LNCaP clone FGC (cell line): ENCODE results near the gene LOXL3.

Experiments used
- DNase-seq: peaks from one replicate; pipeline ENCODE4 v3.0.0-alpha.2; 2011; ENCODE audit warnings: low read depth
- H3K4me3 ChIP-seq: 2 replicates; pipeline ENCODE4 v1.5.1; 2011; ENCODE audit warnings: mild to moderate bottlenecking, low read depth, low read length, control low read depth
- CTCF ChIP-seq: IDR thresholded peaks from 2 replicates; pipeline ENCODE4 v1.5.1; 2012; ENCODE audit warnings: mild to moderate bottlenecking; ENCODE audit not compliant: control insufficient read depth, insufficient read depth; ENCODE audit errors: extremely low read depth

Gene LOXL3

GRCh38 chr2:74572178-74572925, 18.6 kb upstream of the LOXL3 start:
- no peak for TF ChIP-seq CTCF
- H3K4me3 ChIP-seq = no peak overlapping the region
- no peak for DNase-seq

GRCh38 chr2:74571058-74571457, 17.3 kb upstream of the LOXL3 start:
- H3K4me3 ChIP-seq = no peak overlapping the region
- DNase-seq = no peak
- no peak for TF ChIP-seq CTCF

DNA sequence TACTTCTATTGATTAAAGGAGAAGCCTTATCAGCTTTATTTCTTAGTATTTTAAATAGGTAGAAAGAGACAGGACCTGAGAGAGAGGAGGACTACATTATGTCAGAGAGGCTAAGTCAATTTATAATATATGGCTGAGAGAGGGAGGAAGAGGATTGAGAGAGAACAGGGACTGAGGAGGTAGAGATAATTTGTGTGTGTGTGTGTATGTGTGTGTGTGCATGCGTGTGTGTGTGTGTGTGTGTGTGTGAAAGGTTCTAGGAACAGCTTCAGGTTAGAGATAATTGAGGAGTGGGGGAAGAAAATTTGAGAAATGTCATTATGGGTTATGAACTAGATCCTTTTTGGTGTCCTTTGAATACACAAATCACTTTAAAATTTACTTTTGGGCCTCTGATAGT, 15.9 kb upstream of the LOXL3 start:
- no peak for TF ChIP-seq CTCF
- H3K4me3 ChIP-seq = no peak overlapping the region
- no peak for DNase-seq

DNA sequence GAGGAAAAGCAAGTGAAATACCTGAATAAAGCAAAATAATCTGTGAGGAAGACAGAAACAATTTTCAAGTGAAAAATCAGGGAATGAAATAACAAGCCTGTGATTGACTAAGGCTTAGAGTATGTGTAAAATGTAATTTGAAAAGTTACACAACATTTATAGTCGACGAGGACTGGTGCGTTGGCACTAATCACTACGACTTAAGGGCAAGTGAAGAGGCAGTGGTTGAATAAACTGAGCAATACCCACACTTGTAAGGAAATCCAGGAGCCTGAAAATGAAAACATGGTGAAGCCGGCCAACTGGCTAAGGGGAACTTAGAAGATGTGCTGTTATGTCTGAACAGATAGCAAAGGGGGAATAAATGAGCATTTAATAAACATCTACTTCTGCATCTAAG, 14.1 kb upstream of the LOXL3 start:
- no peak for DNase-seq

GRCh38 chr2:74566754-74567085, 13.0 kb upstream of the LOXL3 start:
- H3K4me3 ChIP-seq = no peak overlapping the region
- no peak for DNase-seq
- no peak for TF ChIP-seq CTCF

More for the DNA sequence above, 14.1 kb upstream of the LOXL3 start:
- no peak for TF ChIP-seq CTCF
- H3K4me3 ChIP-seq = no peak overlapping the region

DNA sequence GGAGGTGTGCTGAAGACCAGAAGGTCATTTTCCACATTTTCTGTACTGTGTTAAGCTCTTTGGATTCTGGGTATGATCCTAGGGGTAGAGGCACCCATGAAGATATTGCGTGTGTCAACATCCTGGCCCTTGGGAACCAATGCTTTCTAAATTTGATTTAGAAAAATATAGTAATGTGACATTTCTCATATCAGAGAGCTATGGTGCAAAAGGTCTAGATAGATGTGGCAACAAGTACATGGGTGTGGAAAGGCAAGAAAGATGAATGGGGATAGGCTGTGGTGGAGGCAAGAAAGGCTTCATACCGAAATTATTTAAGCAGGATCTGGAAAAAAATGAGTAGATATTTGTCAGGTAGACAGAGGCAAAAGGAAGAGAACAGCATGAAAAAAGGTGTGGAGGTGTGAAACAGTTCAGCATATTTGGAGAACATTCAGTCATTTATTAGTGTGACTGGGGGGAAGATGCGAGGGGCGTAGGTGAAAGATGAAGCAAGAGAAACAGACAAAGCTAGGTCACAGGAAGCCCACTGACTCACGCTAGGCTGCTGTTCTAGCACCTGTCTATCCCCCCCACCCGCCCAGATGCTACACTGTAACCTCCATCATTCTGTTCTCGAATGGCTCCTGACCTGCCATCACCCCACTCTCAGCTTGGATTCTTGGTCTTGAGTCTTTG, 12.5 kb upstream of the LOXL3 start:
- no peak for TF ChIP-seq CTCF
- no peak overlapping the region for H3K4me3 ChIP-seq
- no peak for DNase-seq
